ENCODE data around the gene ZBTB6. TPM values are rescaled to one million over a fixed set of nuclear protein-coding genes. Genes with fewer than 3 reads are reported as not detected.

Gene ZBTB6
- polyA plus RNA-seq, 2 of the 4 experiments (the other 2 are of a cell fraction), result 9.0 to 10.3 TPM

- TF ChIP-seq CHD4 (IDR thresholded peaks at IDR 0.05; ENCODE audit: borderline replicate concordance) (no peak), KDM5A (IDR thresholded peaks at IDR 0.05) (no peak), TP53 (CRISPR knock-in tag; IDR thresholded peaks at IDR 0.05) (no peak), HDAC2 (IDR thresholded peaks at IDR 0.05) (no peak), CTCF (IDR thresholded peaks at IDR 0.05) (no peak), SREBF2 (IDR thresholded peaks at IDR 0.05) (no peak), NR3C1 (IDR thresholded peaks at IDR 0.05) (no peak), EHF (CRISPR knock-in tag; IDR thresholded peaks at IDR 0.05) (no peak), CBX8 (IDR thresholded peaks at IDR 0.05) (no peak), RAD21 (conservative IDR thresholded peaks at IDR 0.05 in 1 of 2, IDR thresholded peaks at IDR 0.05 in 1 of 2) (no peak), NPAS2 (CRISPR knock-in tag; IDR thresholded peaks at IDR 0.05; ENCODE audit: borderline replicate concordance) (no peak), RFX5 (IDR thresholded peaks at IDR 0.05) (no peak), ZSCAN20 (CRISPR knock-in tag; IDR thresholded peaks at IDR 0.05) (no peak), MAZ (IDR thresholded peaks at IDR 0.05; ENCODE audit: borderline replicate concordance, low read depth, low read length) (no peak), HMGXB4 (CRISPR knock-in tag; IDR thresholded peaks at IDR 0.05; ENCODE audit: borderline replicate concordance) (no peak), HOXB5 (CRISPR knock-in tag; IDR thresholded peaks at IDR 0.05) (0 out of 2 replicates have a peak, but pooled peaks have one; percentile 19), TFCP2L1 (CRISPR knock-in tag; IDR thresholded peaks at IDR 0.05) (no peak), SMC3 (IDR thresholded peaks at IDR 0.05) (no peak), HOXA7 (CRISPR knock-in tag; IDR thresholded peaks at IDR 0.05) (no peak), ESRRA (IDR thresholded peaks at IDR 0.05; ENCODE audit: borderline replicate concordance, low read length) (no peak), RCOR1 (IDR thresholded peaks at IDR 0.05; ENCODE audit: low read depth, low read length) (no peak), MYC (IDR thresholded peaks at IDR 0.05; ENCODE audit: borderline replicate concordance, low read length) (no peak), RNF2 (IDR thresholded peaks at IDR 0.05; ENCODE audit: borderline replicate concordance, low read depth) (no peak), REST (IDR thresholded peaks at IDR 0.05) (peak; percentile 89), NFE2L2 (conservative IDR thresholded peaks at IDR 0.05; ENCODE audit: low read length) (no peak), MAFK (IDR thresholded peaks at IDR 0.05; ENCODE audit: partially characterized antibody) (no peak), POLR2AphosphoS2 (conservative IDR thresholded peaks at IDR 0.05; ENCODE audit: low read length) (no peak), HOXB13 (CRISPR knock-in tag; IDR thresholded peaks at IDR 0.05; ENCODE audit: low read depth) (no peak), CBX2 (IDR thresholded peaks at IDR 0.05; ENCODE audit: borderline replicate concordance, low read depth) (no peak), GATA3 (IDR thresholded peaks at IDR 0.05; ENCODE audit: borderline replicate concordance) (peak; percentile 64), ZNF302 (CRISPR knock-in tag; IDR thresholded peaks at IDR 0.05) (no peak), FOSB (CRISPR knock-in tag; IDR thresholded peaks at IDR 0.05) (no peak), ELK1 (IDR thresholded peaks at IDR 0.05; ENCODE audit: low read depth, low read length) (no peak), POLR2A (IDR thresholded peaks at IDR 0.05; ENCODE audit: low read length) (peak; percentile 87), EP300 (IDR thresholded peaks at IDR 0.05) (no peak), ZC3H11A (IDR thresholded peaks at IDR 0.05) (no peak)
Observed at GRCh38 chr9:122904823-122905710, 8.1 kb downstream of the ZBTB6 start, which contains the start of gene RC3H2 (continued).

Data from A549 (cell line).